CD4-positive, alpha-beta T cell (primary cell): ENCODE data around the gene CKMT1B. TPM values are rescaled to one million over a fixed set of nuclear protein-coding genes. Genes with fewer than 3 reads are reported as not detected.

Source experiments
- ATAC-seq: fragments of 200-7000 bp; cut with Tn5 transposase; one replicate; pipeline ENCODE4 v1.10.0; 2022; ENCODE audit warnings: mild to moderate bottlenecking; ENCODE audit not compliant: poor library complexity
- CTCF ChIA-PET: fragments of 350-600 bp; sonication (Branson Sonifier 250); formaldehyde crosslinking; loops from one replicate; lab custom pipeline; 2021; ENCODE audit warnings: antibody characterized with exemption, inconsistent platforms; lab: Charles Lee
- POLR2A ChIA-PET: fragments of 350-600 bp; sonication (Branson Sonifier 250); formaldehyde crosslinking; loops from one replicate; lab custom pipeline; 2021; ENCODE audit warnings: antibody characterized with exemption, inconsistent platforms; lab: Charles Lee
- DNase-seq, 14 experiments: peaks; one replicate each; pipeline ENCODE4 v3.0.0-alpha.2; 2013 to 2020; ENCODE audit warnings: mixed read lengths in 2 of 14
- H3K27ac ChIP-seq, 2 donors: one replicate each; pipeline versions ENCODE4 v1.5.1 to v1.7.0; 2013; ENCODE audit warnings: low read length in 2 of 2, low read depth in 1 of 2, mild to moderate bottlenecking in 1 of 2
- H3K27me3 ChIP-seq, 2 experiments: 1 replicate in 1 of 2; 2 replicates in 1 of 2; pipeline versions ENCODE4 v1.6.1 to v1.7.0; 2013; ENCODE audit warnings: low read length in 2 of 2, control low read depth in 1 of 2, mild to moderate bottlenecking in 1 of 2, moderate library complexity in 1 of 2; ENCODE audit not compliant: insufficient read depth in 2 of 2, control insufficient read depth in 1 of 2
- H3K36me3 ChIP-seq: one replicate; pipeline ENCODE4 v1.6.1; 2013; ENCODE audit warnings: low read length, control low read depth; ENCODE audit not compliant: insufficient read depth
- H3K4me1 ChIP-seq: one replicate; pipeline ENCODE4 v1.6.1; 2013; ENCODE audit warnings: low read length, control low read depth; ENCODE audit not compliant: insufficient read depth
- H3K4me3 ChIP-seq: one replicate; pipeline ENCODE4 v1.5.1; 2013; ENCODE audit warnings: mild to moderate bottlenecking, low read length, moderate library complexity
- H3K9me3 ChIP-seq, 2 experiments: 1 replicate in 1 of 2; 2 replicates in 1 of 2; pipeline versions ENCODE4 v1.6.1 to v1.7.0; 2013; ENCODE audit warnings: low read length in 2 of 2, mild to moderate bottlenecking in 2 of 2, control low read depth in 1 of 2, moderate library complexity in 1 of 2; ENCODE audit not compliant: control insufficient read depth in 1 of 2, insufficient read depth in 1 of 2
- H3K27ac Mint-ChIP-seq: one replicate; pipeline ENCODE4 v1.8.0; 2020; ENCODE audit warnings: mixed read lengths
- H3K27me3 Mint-ChIP-seq: one replicate; pipeline ENCODE4 v1.8.0; 2021; ENCODE audit warnings: mixed read lengths
- H3K36me3 Mint-ChIP-seq: one replicate; pipeline ENCODE4 v1.8.0; 2021; ENCODE audit warnings: low read depth, mixed read lengths
- H3K4me1 Mint-ChIP-seq: one replicate; pipeline ENCODE4 v1.8.0; 2021; ENCODE audit warnings: low read depth, mixed read lengths
- H3K4me3 Mint-ChIP-seq: one replicate; pipeline ENCODE4 v1.8.0; 2020; ENCODE audit warnings: mild to moderate bottlenecking, mixed read lengths
- H3K9me3 Mint-ChIP-seq: one replicate; pipeline ENCODE4 v1.8.0; 2020; ENCODE audit warnings: mixed read lengths
- CTCF ChIP-seq: fragments of 200-600 bp; IDR thresholded peaks from one replicate; pipeline ENCODE4 v1.8.0; 2022; ENCODE audit warnings: antibody characterized with exemption, mild to moderate bottlenecking
- intact Hi-C, 2 experiments: fragments of 100-400 bp; cut with DNase I in 1 of 2; cut with micrococcal nuclease in 1 of 2; formaldehyde crosslinking; loops; one replicate each; pipeline versions ENCODE4 v1.15.1 to v1.9.0; 2023 to 2025; cut with DNase I, micrococcal nuclease
- total RNA-seq, 174 experiments: library from RNA in 2 of 174; stranded (reverse) in 2 of 174; gene quantifications; one replicate each; pipeline ENCODE4 v1.2.3 and lab custom pipeline; 2021 to 2026

Gene CKMT1B
- total RNA-seq, 2 experiments from 2014 or later: not detected

GRCh38 chr15:43547539-43547938, 46.3 kb upstream of the CKMT1B start:
- H3K4me1 Mint-ChIP-seq: no peaks in the 10 kb centered on the region

GRCh38 chr15:43550527-43551363, 43.1 kb upstream of the CKMT1B start:
- Mint-ChIP-seq H3K27ac (no peak overlapping the region), H3K4me1 (no peaks in the 10 kb centered on the region), H3K4me3 (no peak overlapping the region), H3K27me3 (no peaks in the 10 kb centered on the region), H3K9me3 (no peaks in the 10 kb centered on the region), H3K36me3 (peaks cover 28% of the 10 kb centered on the region)
- intact Hi-C loops: no loop called here
- DNase-seq: no peak
- H3K4me3 ChIP-seq: no peak overlapping the region
- no peaks in the 10 kb centered on the region for H3K4me1 ChIP-seq
- ChIA-PET CTCF (no interaction called here), POLR2A (no interaction called here)
- H3K9me3 ChIP-seq: no peaks in the 10 kb centered on the region
- peaks cover 2% of the 10 kb centered on the region for H3K36me3 ChIP-seq
- no peak for TF ChIP-seq CTCF
- no peaks in the 10 kb centered on the region for H3K27me3 ChIP-seq
- no peak overlapping the region for H3K27ac ChIP-seq
- no peak for ATAC-seq

More at GRCh38 chr15:43547539-43547938, 46.3 kb upstream of the CKMT1B start:
- no peaks in the 10 kb centered on the region for H3K9me3 Mint-ChIP-seq
- CTCF ChIA-PET: no interaction called here
- no peaks in the 10 kb centered on the region for H3K4me1 ChIP-seq
- H3K27me3 ChIP-seq: no peaks in the 10 kb centered on the region
- no peaks in the 10 kb centered on the region for H3K9me3 ChIP-seq
- TF ChIP-seq CTCF: no peak
- H3K27me3 Mint-ChIP-seq: no peaks in the 10 kb centered on the region
- ATAC-seq: no peak
- DNase-seq: no peak
- no peaks in the 10 kb centered on the region for H3K36me3 ChIP-seq
- no peak overlapping the region for H3K27ac Mint-ChIP-seq
- H3K27ac ChIP-seq: no peak overlapping the region
- H3K36me3 Mint-ChIP-seq: peaks cover 23% of the 10 kb centered on the region
- intact Hi-C loops: no loop called here
- no peak overlapping the region for H3K4me3 ChIP-seq
- no peak overlapping the region for H3K4me3 Mint-ChIP-seq
- POLR2A ChIA-PET: no interaction called here

GRCh38 chr15:43552256-43552655, 41.6 kb upstream of the CKMT1B start:
- TF ChIP-seq CTCF: no peak
- CTCF ChIA-PET: no interaction called here
- H3K36me3 ChIP-seq: peaks cover 2% of the 10 kb centered on the region
- Mint-ChIP-seq H3K9me3 (no peaks in the 10 kb centered on the region), H3K36me3 (peaks cover 32% of the 10 kb centered on the region), H3K27me3 (no peaks in the 10 kb centered on the region), H3K27ac (no peak overlapping the region), H3K4me3 (no peak overlapping the region), H3K4me1 (no peaks in the 10 kb centered on the region)
- H3K9me3 ChIP-seq: no peaks in the 10 kb centered on the region
- ATAC-seq (no peak), DNase-seq (no peak)
- H3K4me3 ChIP-seq: no peak overlapping the region
- POLR2A ChIA-PET: interaction anchor here (0.7 kb wide), 1 partner anchor 59 kb away, joined by 3 read pairs; the partner anchor contains the start of gene TP53BP1
- no peaks in the 10 kb centered on the region for H3K27me3 ChIP-seq
- H3K27ac ChIP-seq: no peak overlapping the region
- intact Hi-C loops: no loop called here
- H3K4me1 ChIP-seq: no peaks in the 10 kb centered on the region
